GM12864 (cell line): Measurements from ENCODE around the gene HSD11B2.

Experiments
- DNase-seq: peaks from one replicate; pipeline ENCODE4 v3.0.0-alpha.2; 2011; ENCODE audit warnings: low read depth
- H3K4me3 ChIP-seq: 2 replicates; pipeline ENCODE4 v1.5.1; 2011; ENCODE audit warnings: mild to moderate bottlenecking, low read depth, low read length, control low read depth
- TF ChIP-seq, protein P1 (sequence below): IDR thresholded peaks from 2 replicates; pipeline ENCODE4 v1.5.1; 2011; ENCODE audit warnings: low read depth, mild to moderate bottlenecking, moderate library complexity, low read length, control low read depth, inconsistent platforms; ENCODE audit errors: missing control alignments

The HSD11B2 gene

DNA sequence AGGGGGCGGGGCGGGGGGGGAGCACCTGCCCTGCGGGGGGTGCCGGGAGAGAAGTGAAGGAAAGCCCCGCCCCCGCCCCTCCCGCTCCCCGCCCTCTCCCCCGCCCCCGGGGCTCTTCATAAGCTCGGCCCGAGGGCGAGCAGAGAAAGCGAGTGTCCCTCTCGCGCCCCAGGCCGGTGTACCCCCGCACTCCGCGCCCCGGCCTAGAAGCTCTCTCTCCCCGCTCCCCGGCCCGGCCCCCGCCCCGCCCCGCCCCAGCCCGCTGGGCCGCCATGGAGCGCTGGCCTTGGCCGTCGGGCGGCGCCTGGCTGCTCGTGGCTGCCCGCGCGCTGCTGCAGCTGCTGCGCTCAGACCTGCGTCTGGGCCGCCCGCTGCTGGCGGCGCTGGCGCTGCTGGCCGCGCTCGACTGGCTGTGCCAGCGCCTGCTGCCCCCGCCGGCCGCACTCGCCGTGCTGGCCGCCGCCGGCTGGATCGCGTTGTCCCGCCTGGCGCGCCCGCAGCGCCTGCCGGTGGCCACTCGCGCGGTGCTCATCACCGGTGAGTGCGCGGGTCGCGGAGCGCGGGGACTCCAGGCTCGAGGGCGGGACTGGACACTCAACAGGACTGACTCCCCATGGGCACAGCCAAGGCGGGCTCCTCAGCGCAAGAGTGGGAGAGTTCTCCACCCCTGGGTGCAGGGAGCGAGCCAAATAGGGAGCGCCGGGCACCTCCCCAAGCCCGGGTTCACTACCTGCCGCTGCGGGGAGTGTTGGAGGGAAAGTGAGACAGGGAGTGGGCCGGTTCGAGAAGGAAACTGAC is at the start of gene HSD11B2:
Gene HSD11B2 (plus strand): TSS at position 145 of the 798 bp plus-strand sequence. CDS start 128 bp downstream, at position 273.
- H3K4me3 ChIP-seq: peak within 1 kb of the TSS; percentile 38
- TF ChIP-seq, protein P1, sequence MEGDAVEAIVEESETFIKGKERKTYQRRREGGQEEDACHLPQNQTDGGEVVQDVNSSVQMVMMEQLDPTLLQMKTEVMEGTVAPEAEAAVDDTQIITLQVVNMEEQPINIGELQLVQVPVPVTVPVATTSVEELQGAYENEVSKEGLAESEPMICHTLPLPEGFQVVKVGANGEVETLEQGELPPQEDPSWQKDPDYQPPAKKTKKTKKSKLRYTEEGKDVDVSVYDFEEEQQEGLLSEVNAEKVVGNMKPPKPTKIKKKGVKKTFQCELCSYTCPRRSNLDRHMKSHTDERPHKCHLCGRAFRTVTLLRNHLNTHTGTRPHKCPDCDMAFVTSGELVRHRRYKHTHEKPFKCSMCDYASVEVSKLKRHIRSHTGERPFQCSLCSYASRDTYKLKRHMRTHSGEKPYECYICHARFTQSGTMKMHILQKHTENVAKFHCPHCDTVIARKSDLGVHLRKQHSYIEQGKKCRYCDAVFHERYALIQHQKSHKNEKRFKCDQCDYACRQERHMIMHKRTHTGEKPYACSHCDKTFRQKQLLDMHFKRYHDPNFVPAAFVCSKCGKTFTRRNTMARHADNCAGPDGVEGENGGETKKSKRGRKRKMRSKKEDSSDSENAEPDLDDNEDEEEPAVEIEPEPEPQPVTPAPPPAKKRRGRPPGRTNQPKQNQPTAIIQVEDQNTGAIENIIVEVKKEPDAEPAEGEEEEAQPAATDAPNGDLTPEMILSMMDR: no peak
- no peak for DNase-seq

DNA sequence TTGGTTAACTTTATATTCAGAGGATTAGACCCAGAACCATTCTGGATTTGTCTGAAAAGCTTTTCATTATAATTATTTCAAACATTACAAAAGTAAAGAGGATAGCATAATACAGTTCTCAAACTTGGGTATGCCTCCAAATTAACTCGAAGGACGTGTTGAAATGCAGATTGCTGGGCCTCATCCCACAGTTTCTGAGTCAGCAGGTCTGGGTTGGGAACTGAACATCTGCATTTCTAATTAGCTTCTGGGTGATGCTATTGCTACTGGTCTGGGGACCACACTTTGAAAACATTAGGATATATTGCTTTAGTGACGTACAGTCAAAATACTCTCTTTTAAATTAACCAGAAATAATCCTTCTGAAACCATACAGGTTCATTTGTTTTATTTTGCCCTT is 47.6 kb upstream of the HSD11B2 start:
- DNase-seq: no peak
- H3K4me3 ChIP-seq: no peak overlapping the region
- TF ChIP-seq, protein P1: no peak

DNA sequence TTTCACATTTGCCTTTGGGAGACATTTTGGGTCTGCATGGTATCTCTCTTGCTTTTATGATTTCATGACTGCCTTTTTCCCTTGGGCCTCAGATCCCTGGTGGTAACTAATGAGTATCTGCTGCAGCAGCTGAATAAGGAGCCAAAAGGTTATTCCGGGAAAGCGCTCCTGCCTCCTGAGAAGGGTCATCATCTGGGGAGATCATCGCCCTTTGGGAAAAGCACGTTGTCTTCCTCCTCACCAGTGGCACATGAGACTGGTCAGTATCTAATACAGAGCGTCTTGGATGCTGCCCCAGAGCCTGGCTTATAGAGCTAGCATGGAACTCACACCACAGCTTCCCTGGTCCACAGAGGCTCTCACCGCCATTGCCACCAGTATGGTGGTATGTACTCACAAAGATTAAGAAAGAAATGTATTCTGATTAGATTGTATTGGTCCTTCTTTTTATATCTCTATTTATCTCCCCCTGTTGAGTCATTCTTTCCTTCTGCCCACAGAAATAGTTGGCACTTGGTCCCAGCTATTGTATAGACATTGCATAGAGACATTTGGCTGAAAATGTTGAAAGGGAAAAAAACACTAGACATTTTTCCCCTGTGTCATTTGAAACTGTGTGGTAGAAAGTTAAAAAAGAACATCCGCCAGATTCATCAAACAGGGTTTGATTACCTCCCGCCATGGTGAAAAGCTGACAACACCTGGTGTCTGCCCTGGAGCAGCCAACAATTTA is 46.0 kb upstream of the HSD11B2 start:
- DNase-seq: no peak
- H3K4me3 ChIP-seq: no peak overlapping the region
- TF ChIP-seq, protein P1: no peak

DNA sequence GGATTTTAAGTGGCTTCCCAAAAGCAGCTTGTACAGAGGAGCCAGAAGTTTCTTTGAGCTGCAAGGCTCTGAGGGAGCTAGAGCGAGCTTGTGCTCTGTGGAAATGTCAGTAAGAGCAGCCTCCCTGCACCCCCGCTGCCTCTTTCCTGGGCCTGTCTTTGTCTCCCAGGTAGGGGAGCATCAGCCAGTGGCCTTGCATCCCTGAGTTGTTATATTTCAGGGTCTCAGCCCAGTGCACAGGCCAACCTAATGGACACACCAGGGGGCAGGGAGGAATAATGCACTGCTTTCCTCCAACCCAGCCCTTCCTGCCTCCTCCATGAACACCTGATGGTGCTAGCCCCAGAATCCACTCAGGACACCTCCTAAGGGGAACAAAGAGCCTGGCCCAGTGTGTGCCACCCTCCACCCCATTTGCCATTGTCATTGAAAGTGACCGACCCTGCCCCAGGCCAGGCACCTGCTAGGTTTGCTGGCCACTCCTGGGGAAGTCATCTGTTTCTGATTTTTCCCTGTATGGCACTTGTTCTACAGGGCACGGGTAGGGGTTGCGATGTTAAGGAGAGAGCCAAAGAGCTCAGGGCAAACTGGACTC is 44.0 kb upstream of the HSD11B2 start:
- no peak overlapping the region for H3K4me3 ChIP-seq
- TF ChIP-seq, protein P1: no peak
- no peak for DNase-seq

DNA sequence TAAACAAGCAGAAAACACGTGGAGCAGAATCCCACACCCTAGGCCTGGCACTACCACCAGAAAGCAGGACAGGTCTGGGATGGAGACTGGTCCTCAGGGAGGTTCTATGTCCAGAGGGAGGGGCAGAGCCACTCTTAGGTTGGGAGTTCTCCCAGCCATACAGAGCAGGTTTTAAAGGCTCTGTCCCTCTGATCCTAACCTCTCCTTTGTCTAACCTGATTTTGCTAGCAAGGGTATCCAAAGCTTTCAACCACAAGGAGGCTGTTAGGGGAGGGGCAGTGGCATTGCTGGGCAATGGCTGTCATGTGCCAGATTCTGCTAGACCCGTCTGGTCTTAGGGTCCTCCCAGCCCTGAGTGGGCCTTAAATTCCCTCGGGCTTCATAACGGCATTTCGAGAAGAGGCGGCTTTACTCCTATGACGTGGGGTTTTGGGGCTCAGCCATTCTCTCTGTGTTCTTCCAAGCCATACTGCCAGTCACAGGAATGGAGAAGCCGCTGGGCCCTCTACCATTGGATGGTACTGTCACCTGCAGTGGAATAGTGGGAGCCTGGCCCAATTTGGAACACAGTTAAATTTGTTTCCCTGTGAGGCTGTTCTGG is 43.3 kb upstream of the HSD11B2 start:
- TF ChIP-seq, protein P1: no peak
- no peak for DNase-seq
- H3K4me3 ChIP-seq: no peak overlapping the region

DNA sequence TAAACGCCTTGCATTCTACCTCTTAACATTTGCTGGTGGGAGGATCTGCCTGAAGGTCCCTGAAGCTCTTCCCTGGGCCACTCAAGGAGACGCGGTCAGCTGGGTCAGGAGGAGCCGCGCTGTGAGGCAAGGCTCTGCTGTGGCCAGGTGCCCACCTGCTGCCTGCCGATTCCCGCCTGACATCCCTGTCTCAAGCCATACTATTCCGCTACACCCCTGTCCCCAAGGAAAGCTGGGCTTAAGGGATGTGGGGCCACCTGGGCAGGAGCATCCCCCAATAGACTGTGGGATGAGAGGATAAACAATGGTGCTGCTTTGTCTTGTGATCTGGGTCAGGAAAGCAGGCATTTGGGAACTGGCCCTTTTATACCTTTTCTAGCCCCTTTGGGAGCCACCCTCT is 42.7 kb upstream of the HSD11B2 start:
- DNase-seq: no peak
- H3K4me3 ChIP-seq: no peak overlapping the region
- TF ChIP-seq, protein P1: no peak
